Esophagus squamous epithelium (tissue), 4 donors: Measurements from ENCODE around the gene C1QTNF2.

Source experiments
- POLR2A ChIP-seq, 4 donors: fragments of 450-650 bp; IDR thresholded peaks; one replicate each; pipeline ENCODE4 v1.6.1; 2017; ENCODE audit warnings: antibody characterized with exemption in 4 of 4, mild to moderate bottlenecking in 4 of 4, moderate library complexity in 3 of 4
- TF ChIP-seq, protein P1 (sequence below), 6 experiments: fragments of 450-650 bp in 4 of 6; fragments of 200-600 bp in 2 of 6; sonication (generic) in 2 of 6; IDR thresholded peaks; one replicate each; pipeline ENCODE4 v1.5.1; 2016 to 2019; ENCODE audit warnings: antibody characterized with exemption in 6 of 6, mild to moderate bottlenecking in 4 of 6, moderate library complexity in 4 of 6

- TF ChIP-seq, protein P1, sequence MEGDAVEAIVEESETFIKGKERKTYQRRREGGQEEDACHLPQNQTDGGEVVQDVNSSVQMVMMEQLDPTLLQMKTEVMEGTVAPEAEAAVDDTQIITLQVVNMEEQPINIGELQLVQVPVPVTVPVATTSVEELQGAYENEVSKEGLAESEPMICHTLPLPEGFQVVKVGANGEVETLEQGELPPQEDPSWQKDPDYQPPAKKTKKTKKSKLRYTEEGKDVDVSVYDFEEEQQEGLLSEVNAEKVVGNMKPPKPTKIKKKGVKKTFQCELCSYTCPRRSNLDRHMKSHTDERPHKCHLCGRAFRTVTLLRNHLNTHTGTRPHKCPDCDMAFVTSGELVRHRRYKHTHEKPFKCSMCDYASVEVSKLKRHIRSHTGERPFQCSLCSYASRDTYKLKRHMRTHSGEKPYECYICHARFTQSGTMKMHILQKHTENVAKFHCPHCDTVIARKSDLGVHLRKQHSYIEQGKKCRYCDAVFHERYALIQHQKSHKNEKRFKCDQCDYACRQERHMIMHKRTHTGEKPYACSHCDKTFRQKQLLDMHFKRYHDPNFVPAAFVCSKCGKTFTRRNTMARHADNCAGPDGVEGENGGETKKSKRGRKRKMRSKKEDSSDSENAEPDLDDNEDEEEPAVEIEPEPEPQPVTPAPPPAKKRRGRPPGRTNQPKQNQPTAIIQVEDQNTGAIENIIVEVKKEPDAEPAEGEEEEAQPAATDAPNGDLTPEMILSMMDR (IDR thresholded peaks at IDR 0.05), result no peak
- no peak for TF ChIP-seq POLR2A (IDR thresholded peaks at IDR 0.05)
These were observed 17.0 kb upstream of the C1QTNF2 start for GRCh38 chr5:160387445-160387844.
